CD4-positive, alpha-beta memory T cell (primary cell): ENCODE results near the gene KDM5A. TPM values are rescaled to one million over a fixed set of nuclear protein-coding genes. Genes with fewer than 3 reads are reported as not detected.
"Not testable (repeated sequence)": the region's sequence is repeated elsewhere in the genome, so short reads cannot be mapped to it uniquely, and the experiment has no call there.

Experiments
- CTCF ChIA-PET: fragments of 350-600 bp; sonication (Branson Sonifier 250); formaldehyde crosslinking; loops from one replicate; lab custom pipeline; 2021; ENCODE audit warnings: inconsistent platforms; ENCODE audit not compliant: partially characterized antibody; lab: Charles Lee
- POLR2A ChIA-PET: fragments of 350-600 bp; sonication (Branson Sonifier 250); formaldehyde crosslinking; loops from one replicate; lab custom pipeline; 2021; ENCODE audit not compliant: partially characterized antibody; lab: Charles Lee
- DNase-seq, 5 donors: peaks; one replicate each; pipeline versions ENCODE4 v3.0.0 to v3.0.0-alpha.2; 2020 to 2022; ENCODE audit warnings: mixed read lengths in 1 of 5
- H3K27ac ChIP-seq: one replicate; pipeline ENCODE4 v1.7.0; 2013; ENCODE audit warnings: low read depth, low read length
- H3K27me3 ChIP-seq: 2 replicates; pipeline ENCODE4 v1.7.0; 2013; ENCODE audit warnings: mild to moderate bottlenecking, low read length, moderate library complexity; ENCODE audit not compliant: insufficient read depth
- H3K36me3 ChIP-seq: 2 replicates; pipeline ENCODE4 v1.7.0; 2013; ENCODE audit warnings: mild to moderate bottlenecking, low read length, moderate library complexity; ENCODE audit not compliant: insufficient read depth
- H3K4me1 ChIP-seq: 2 replicates; pipeline ENCODE4 v1.7.0; 2013; ENCODE audit warnings: mild to moderate bottlenecking, low read length, moderate library complexity; ENCODE audit not compliant: insufficient read depth
- H3K4me3 ChIP-seq, 2 donors: one replicate each; pipeline ENCODE4 v1.7.0; 2013; ENCODE audit warnings: low read length in 2 of 2, mild to moderate bottlenecking in 1 of 2
- H3K9me3 ChIP-seq, 2 donors: one replicate each; pipeline ENCODE4 v1.7.0; 2013; ENCODE audit warnings: low read length in 2 of 2, control low read depth in 1 of 2; ENCODE audit not compliant: control insufficient read depth in 1 of 2
- H3K27ac Mint-ChIP-seq, 7 donors: one replicate each; pipeline ENCODE4 v1.8.0; 2020 to 2021; ENCODE audit warnings: mixed read lengths in 7 of 7, mild to moderate bottlenecking in 6 of 7, inconsistent platforms in 3 of 7, moderate library complexity in 3 of 7
- H3K27me3 Mint-ChIP-seq, 2 donors: one replicate each; pipeline ENCODE4 v1.8.0; 2020 to 2021; ENCODE audit warnings: mixed read lengths in 2 of 2
- H3K36me3 Mint-ChIP-seq, 2 donors: one replicate each; pipeline ENCODE4 v1.8.0; 2020 to 2021; ENCODE audit warnings: mixed read lengths in 2 of 2, inconsistent platforms in 1 of 2, mild to moderate bottlenecking in 1 of 2
- H3K4me1 Mint-ChIP-seq, 4 donors: one replicate each; pipeline ENCODE4 v1.8.0; 2020 to 2021; ENCODE audit warnings: mixed read lengths in 4 of 4, mild to moderate bottlenecking in 1 of 4
- H3K4me3 Mint-ChIP-seq, 8 donors: one replicate each; pipeline ENCODE4 v1.8.0; 2020 to 2021; ENCODE audit warnings: mixed read lengths in 8 of 8, mild to moderate bottlenecking in 7 of 8, moderate library complexity in 6 of 8, inconsistent platforms in 3 of 8
- H3K9me3 Mint-ChIP-seq, 8 donors: one replicate each; pipeline ENCODE4 v1.8.0; 2020 to 2021; ENCODE audit warnings: mixed read lengths in 8 of 8, mild to moderate bottlenecking in 5 of 8, inconsistent platforms in 3 of 8, moderate library complexity in 1 of 8
- intact Hi-C: fragments of 100-400 bp; cut with micrococcal nuclease; formaldehyde crosslinking; loops from one replicate; pipeline ENCODE4 v1.15.1; 2023
- polyA plus RNA-seq, 2 donors: library from polyadenylated mRNA; unstranded; fragments of 300-500 nt; fragmentation: Illumina TruSeq; gene quantifications; one replicate each; pipeline ENCODE4 v1.2.3, GENCODE V29; 2021
- total RNA-seq, 2 experiments: library from RNA; stranded (reverse); gene quantifications; one replicate each; pipeline ENCODE4 v1.2.3, GENCODE V29; 2021

Gene KDM5A
- total and polyA plus RNA-seq, 4 experiments from 2014 or later, result 40.7 to 134 (median 98.0) TPM

- H3K27me3 Mint-ChIP-seq, result peaks cover 8 to 29% of the 10 kb centered on the region in 2 donors
- Histone ChIP-seq H3K4me1 (no peaks in the 10 kb centered on the region), H3K9me3 (no peaks in the 10 kb centered on the region), H3K27ac (no peak overlapping the region), H3K36me3 (no peaks in the 10 kb centered on the region), H3K27me3 (no peaks in the 10 kb centered on the region), H3K4me3 (no peak overlapping the region)
- intact Hi-C loops, result no loop called here
- ChIA-PET CTCF (no interaction called here), POLR2A (no interaction called here)
- no peak overlapping the region for H3K4me3 Mint-ChIP-seq
- H3K9me3 Mint-ChIP-seq, result peaks cover 0 to 41% (median 22%) of the 10 kb centered on the region in 8 donors
- peaks cover 3 to 7% of the 10 kb centered on the region in 2 donors for H3K36me3 Mint-ChIP-seq
- no peak overlapping the region for H3K27ac Mint-ChIP-seq
- no peak for DNase-seq
- H3K4me1 Mint-ChIP-seq, result no peaks in the 10 kb centered on the region
Measured at GRCh38 chr12:236445-236844, 152.7 kb downstream of the KDM5A start.

DNA sequence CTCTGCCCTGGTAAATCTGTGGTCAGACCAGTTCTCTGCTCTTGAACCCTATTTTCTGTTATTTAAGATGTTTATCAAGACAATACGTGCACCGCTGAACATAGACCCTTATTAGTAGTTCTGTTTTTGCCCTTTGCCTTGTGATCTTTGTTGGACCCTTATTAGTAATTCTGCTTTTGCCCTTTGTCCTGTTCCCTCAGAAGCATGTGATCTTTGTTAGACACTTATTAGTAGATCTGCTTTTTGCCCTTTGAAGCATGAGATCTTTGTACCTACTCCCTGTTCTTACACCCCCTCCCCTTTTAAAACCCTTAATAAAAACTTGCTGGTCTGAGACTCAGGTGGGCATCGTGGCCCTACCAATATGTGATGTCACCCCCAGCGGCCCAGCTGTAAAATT lies 153.2 kb downstream of the KDM5A start:
- H3K4me1 Mint-ChIP-seq, H3K27ac Mint-ChIP-seq, H3K9me3 ChIP-seq, H3K27me3 ChIP-seq, H3K4me1 ChIP-seq, H3K4me3 Mint-ChIP-seq, H3K36me3 ChIP-seq, H3K27ac ChIP-seq, H3K4me3 ChIP-seq, H3K36me3 Mint-ChIP-seq, CTCF ChIA-PET, intact Hi-C loops, POLR2A ChIA-PET, DNase-seq: not testable (repeated sequence)
- Mint-ChIP-seq H3K9me3 (peaks cover 0 to 41% (median 22%) of the 10 kb centered on the region in 8 donors), H3K27me3 (peaks cover 8 to 29% of the 10 kb centered on the region in 2 donors)

DNA sequence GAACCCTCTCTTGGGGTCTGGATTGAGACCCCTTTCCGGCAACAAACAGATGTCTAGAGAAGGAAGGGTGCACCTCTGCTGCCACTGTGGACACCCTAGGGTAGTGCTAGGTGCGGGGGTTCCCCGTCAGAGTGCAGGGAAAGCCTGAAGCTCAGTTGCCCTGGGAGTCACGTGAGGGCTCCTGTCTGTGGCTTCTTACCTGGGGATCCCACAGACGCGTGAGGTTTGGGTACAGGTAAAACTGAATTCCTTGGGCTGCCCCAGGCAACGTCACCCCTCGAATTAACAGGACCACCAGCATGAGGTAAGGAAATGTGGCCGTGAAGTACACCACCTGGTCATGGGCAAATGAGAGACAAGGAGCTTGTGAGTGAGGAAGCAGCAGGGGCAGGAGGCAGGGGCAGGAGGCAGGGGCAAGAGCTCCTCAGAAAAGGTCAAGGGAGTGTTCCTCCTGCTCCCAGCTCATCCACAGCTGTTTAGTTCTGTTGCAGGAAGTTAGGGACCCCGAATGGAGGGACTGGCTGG lies 154.2 kb downstream of the KDM5A start:
- Mint-ChIP-seq H3K4me1 (no peaks in the 10 kb centered on the region), H3K27me3 (peaks cover 9 to 27% of the 10 kb centered on the region in 2 donors), H3K36me3 (peaks cover 3 to 7% of the 10 kb centered on the region in 2 donors), H3K27ac (no peak overlapping the region), H3K4me3 (no peak overlapping the region), H3K9me3 (peaks cover 0 to 41% (median 22%) of the 10 kb centered on the region in 8 donors)
- no peak overlapping the region for H3K4me3 ChIP-seq
- ChIA-PET POLR2A (no interaction called here), CTCF (no interaction called here)
- H3K9me3 ChIP-seq, result no peaks in the 10 kb centered on the region
- H3K4me1 ChIP-seq, result no peaks in the 10 kb centered on the region
- no peak overlapping the region for H3K27ac ChIP-seq
- no peaks in the 10 kb centered on the region for H3K27me3 ChIP-seq
- DNase-seq, result no peak
- no peaks in the 10 kb centered on the region for H3K36me3 ChIP-seq
- intact Hi-C loops, result no loop called here

GRCh38 chr12:234019-234418 lies 155.1 kb downstream of the KDM5A start:
- no peaks in the 10 kb centered on the region for H3K27me3 ChIP-seq
- Mint-ChIP-seq H3K4me1 (no peaks in the 10 kb centered on the region), H3K4me3 (no peak overlapping the region), H3K27ac (no peak overlapping the region), H3K27me3 (peaks cover 6 to 26% of the 10 kb centered on the region in 2 donors), H3K36me3 (peaks cover 3 to 7% of the 10 kb centered on the region in 2 donors), H3K9me3 (peaks cover 0 to 37% (median 22%) of the 10 kb centered on the region in 8 donors)
- intact Hi-C loops, result no loop called here
- no peaks in the 10 kb centered on the region for H3K9me3 ChIP-seq
- no peaks in the 10 kb centered on the region for H3K36me3 ChIP-seq
- H3K4me3 ChIP-seq, result no peak overlapping the region
- no peak for DNase-seq
- ChIA-PET CTCF (no interaction called here), POLR2A (no interaction called here)
- H3K4me1 ChIP-seq, result no peaks in the 10 kb centered on the region
- H3K27ac ChIP-seq, result no peak overlapping the region

DNA sequence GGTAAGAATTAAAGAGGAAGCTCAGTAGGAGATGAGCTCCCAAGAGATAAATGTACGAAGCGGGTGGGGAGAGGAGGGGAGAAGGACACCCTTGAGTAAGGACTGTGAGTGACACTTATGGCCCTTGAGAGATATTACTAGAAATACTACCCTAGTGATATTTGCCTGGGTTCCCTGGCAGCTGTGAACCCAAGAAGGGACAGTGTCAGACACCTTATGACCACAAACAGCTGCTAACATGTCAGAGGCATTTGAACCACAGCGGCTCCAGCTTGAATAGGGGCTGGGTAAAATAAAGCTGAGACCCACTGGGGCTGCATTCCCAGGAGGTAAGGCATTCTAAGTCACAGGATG lies 155.5 kb downstream of the KDM5A start:
- ChIA-PET CTCF (no interaction called here), POLR2A (no interaction called here)
- H3K27me3 Mint-ChIP-seq, result peaks cover 6 to 23% of the 10 kb centered on the region in 2 donors
- no peak for DNase-seq
- no peaks in the 10 kb centered on the region for H3K36me3 ChIP-seq
- intact Hi-C loops, result no loop called here
- H3K4me1 Mint-ChIP-seq, result no peaks in the 10 kb centered on the region
- no peak overlapping the region for H3K27ac Mint-ChIP-seq
- no peaks in the 10 kb centered on the region for H3K4me1 ChIP-seq
- H3K27ac ChIP-seq, result no peak overlapping the region
- no peak overlapping the region for H3K4me3 ChIP-seq
- peaks cover 0 to 37% (median 22%) of the 10 kb centered on the region in 8 donors for H3K9me3 Mint-ChIP-seq
- H3K36me3 Mint-ChIP-seq, result peaks cover 3 to 7% of the 10 kb centered on the region in 2 donors
- no peak overlapping the region for H3K4me3 Mint-ChIP-seq
- H3K27me3 ChIP-seq, result no peaks in the 10 kb centered on the region
- H3K9me3 ChIP-seq, result no peaks in the 10 kb centered on the region

DNA sequence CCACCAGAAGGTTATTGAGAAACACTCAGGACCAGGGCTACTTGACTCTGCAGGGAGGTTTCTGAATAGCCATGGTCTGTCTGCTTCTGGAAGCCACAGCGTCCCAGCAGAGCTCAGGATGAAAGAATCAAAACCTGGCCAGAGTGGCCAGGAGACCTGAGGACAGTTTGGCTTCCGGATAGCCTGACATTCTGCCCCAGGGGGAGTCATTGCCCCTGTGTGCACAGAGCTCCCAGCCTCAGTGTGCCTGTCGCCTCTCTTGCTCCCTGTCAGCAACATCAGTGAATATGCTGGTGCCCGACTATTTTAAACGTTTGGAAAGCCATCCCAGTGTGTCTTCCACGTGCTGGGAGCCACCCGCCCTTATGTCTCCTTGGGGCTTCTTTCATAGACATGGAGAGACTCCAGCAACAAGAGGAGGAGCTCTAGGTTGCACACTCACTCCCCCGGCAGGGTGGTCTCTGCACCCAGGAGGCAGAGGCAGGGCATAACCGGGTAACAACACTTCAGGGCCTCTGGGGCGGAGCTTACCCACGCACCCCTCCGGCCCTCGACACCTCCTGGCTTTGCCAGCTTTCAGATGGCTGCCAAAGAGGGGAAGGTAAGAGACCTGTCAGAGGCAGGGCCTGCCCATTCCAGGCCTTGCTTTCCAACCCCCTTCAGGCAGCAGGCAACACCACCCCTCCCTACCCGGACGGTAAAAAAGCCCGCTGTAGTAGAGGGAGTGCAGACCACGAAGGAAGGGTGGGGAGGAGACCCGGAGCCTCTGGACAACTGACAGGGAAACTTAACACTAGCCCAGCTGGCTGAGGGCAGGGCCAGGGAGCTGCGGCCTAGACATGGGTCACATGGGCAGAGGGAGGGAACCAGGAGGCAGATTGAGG lies 156.1 kb downstream of the KDM5A start:
- Histone ChIP-seq H3K27me3 (no peaks in the 10 kb centered on the region), H3K4me3 (no peak overlapping the region), H3K36me3 (no peaks in the 10 kb centered on the region), H3K27ac (no peak overlapping the region), H3K9me3 (no peaks in the 10 kb centered on the region), H3K4me1 (no peaks in the 10 kb centered on the region)
- Mint-ChIP-seq H3K27ac (no peak overlapping the region), H3K4me3 (no peak overlapping the region), H3K9me3 (peaks cover 0 to 32% (median 21%) of the 10 kb centered on the region in 8 donors), H3K27me3 (peaks cover 6 to 18% of the 10 kb centered on the region in 2 donors), H3K36me3 (peaks cover 3 to 7% of the 10 kb centered on the region in 2 donors), H3K4me1 (no peaks in the 10 kb centered on the region)
- no peak for DNase-seq
- CTCF ChIA-PET, result interaction anchor here (1.0 kb wide), 1 partner anchor 13 kb away, joined by 3 read pairs; no protein-coding TSS in a partner anchor
- POLR2A ChIA-PET, result no interaction called here
- intact Hi-C loops, result no loop called here

- ChIA-PET CTCF (no interaction called here), POLR2A (no interaction called here)
- no peaks in the 10 kb centered on the region for H3K9me3 ChIP-seq
- Mint-ChIP-seq H3K36me3 (peaks cover 2 to 3% of the 10 kb centered on the region in 2 donors), H3K27me3 (peaks cover 6 to 14% of the 10 kb centered on the region in 2 donors), H3K27ac (no peak overlapping the region), H3K9me3 (peaks cover 0 to 19% (median 14%) of the 10 kb centered on the region in 8 donors), H3K4me1 (no peaks in the 10 kb centered on the region), H3K4me3 (no peak overlapping the region)
- H3K27ac ChIP-seq, result no peak overlapping the region
- no peak for DNase-seq
- H3K27me3 ChIP-seq, result no peaks in the 10 kb centered on the region
- intact Hi-C loops, result no loop called here
- H3K4me1 ChIP-seq, result no peaks in the 10 kb centered on the region
- no peak overlapping the region for H3K4me3 ChIP-seq
- no peaks in the 10 kb centered on the region for H3K36me3 ChIP-seq
Measured at GRCh38 chr12:230925-231671, 158.0 kb downstream of the KDM5A start.
